ENCODE results near the gene TGIF2. TPM values are rescaled to one million over a fixed set of nuclear protein-coding genes. Genes with fewer than 3 reads are reported as not detected.

The TGIF2 gene
- total and polyA plus RNA-seq, 2 of the 13 experiments (the other 11 are each of a cell fraction or from before 2014, with no cell fraction given), result 41.3 to 53.9 TPM

GRCh38 chr20:36574366-36575135 lies 1.2 kb downstream of the TGIF2 start (continued):
- TF ChIP-seq ZNF318 (CRISPR knock-in tag; IDR thresholded peaks at IDR 0.05), result no peak
- TF ChIP-seq, protein P1, sequence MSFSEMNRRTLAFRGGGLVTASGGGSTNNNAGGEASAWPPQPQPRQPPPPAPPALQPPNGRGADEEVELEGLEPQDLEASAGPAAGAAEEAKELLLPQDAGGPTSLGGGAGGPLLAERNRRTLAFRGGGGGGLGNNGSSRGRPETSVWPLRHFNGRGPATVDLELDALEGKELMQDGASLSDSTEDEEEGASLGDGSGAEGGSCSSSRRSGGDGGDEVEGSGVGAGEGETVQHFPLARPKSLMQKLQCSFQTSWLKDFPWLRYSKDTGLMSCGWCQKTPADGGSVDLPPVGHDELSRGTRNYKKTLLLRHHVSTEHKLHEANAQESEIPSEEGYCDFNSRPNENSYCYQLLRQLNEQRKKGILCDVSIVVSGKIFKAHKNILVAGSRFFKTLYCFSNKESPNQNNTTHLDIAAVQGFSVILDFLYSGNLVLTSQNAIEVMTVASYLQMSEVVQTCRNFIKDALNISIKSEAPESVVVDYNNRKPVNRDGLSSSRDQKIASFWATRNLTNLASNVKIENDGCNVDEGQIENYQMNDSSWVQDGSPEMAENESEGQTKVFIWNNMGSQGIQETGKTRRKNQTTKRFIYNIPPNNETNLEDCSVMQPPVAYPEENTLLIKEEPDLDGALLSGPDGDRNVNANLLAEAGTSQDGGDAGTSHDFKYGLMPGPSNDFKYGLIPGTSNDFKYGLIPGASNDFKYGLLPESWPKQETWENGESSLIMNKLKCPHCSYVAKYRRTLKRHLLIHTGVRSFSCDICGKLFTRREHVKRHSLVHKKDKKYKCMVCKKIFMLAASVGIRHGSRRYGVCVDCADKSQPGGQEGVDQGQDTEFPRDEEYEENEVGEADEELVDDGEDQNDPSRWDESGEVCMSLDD (CRISPR knock-in tag; IDR thresholded peaks at IDR 0.05; ENCODE audit: borderline replicate concordance), result 0 out of 2 replicates have a peak, but pooled peaks have one; percentile 58
- peak; percentile 63 for TF ChIP-seq THAP7 (CRISPR knock-in tag; IDR thresholded peaks at IDR 0.05)
- no peak for TF ChIP-seq KAT7 (CRISPR knock-in tag; IDR thresholded peaks at IDR 0.05; ENCODE audit: borderline replicate concordance)
- peak; percentile 44 for TF ChIP-seq ZSCAN25 (CRISPR knock-in tag; IDR thresholded peaks at IDR 0.05)
- peak; percentile 94 for TF ChIP-seq ZNF724P (CRISPR knock-in tag; IDR thresholded peaks at IDR 0.05; ENCODE audit: borderline replicate concordance)
- peak; percentile 34 for TF ChIP-seq PHF5A (CRISPR knock-in tag; IDR thresholded peaks at IDR 0.05; ENCODE audit: low read depth, unreplicated experiment)
- TF ChIP-seq TBX3 (IDR thresholded peaks at IDR 0.05; ENCODE audit: borderline replicate concordance), result peak; percentile 23; the same call in 1 of the 2 replicates
- TF ChIP-seq AHR (CRISPR knock-in tag; IDR thresholded peaks at IDR 0.05), result peak; percentile 56; the same call in 1 of the 2 replicates
- TF ChIP-seq MAF1 (CRISPR knock-in tag; IDR thresholded peaks at IDR 0.05; ENCODE audit: borderline replicate concordance), result peak; percentile 17; the same call in 1 of the 2 replicates
- no peak for TF ChIP-seq TCF12 (IDR thresholded peaks at IDR 0.05)
- peak; percentile 89; the same call in 1 of the 2 replicates for TF ChIP-seq TCF12 (CRISPR knock-in tag; IDR thresholded peaks at IDR 0.05)
- peak; percentile 29; the same call in 1 of the 2 replicates for TF ChIP-seq IRF9 (CRISPR knock-in tag; IDR thresholded peaks at IDR 0.05; ENCODE audit: borderline replicate concordance)
- peak; percentile 42; the same call in 1 of the 2 replicates for TF ChIP-seq FOSL2 (CRISPR knock-in tag; IDR thresholded peaks at IDR 0.05)
- TF ChIP-seq, protein P2, sequence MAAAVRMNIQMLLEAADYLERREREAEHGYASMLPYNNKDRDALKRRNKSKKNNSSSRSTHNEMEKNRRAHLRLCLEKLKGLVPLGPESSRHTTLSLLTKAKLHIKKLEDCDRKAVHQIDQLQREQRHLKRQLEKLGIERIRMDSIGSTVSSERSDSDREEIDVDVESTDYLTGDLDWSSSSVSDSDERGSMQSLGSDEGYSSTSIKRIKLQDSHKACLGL (CRISPR knock-in tag; IDR thresholded peaks at IDR 0.05), result peak; percentile 98
